CD4-positive, alpha-beta memory T cell (primary cell): ENCODE results near the gene RBM20. TPM values are rescaled to one million over a fixed set of nuclear protein-coding genes. Genes with fewer than 3 reads are reported as not detected.
A peak's percentile ranks its signal among the peaks of the same experiment; 100 is the strongest.

Source experiments
- CTCF ChIA-PET: fragments of 350-600 bp; sonication (Branson Sonifier 250); formaldehyde crosslinking; loops from one replicate; lab custom pipeline; 2021; ENCODE audit warnings: inconsistent platforms; ENCODE audit not compliant: partially characterized antibody; lab: Charles Lee
- POLR2A ChIA-PET: fragments of 350-600 bp; sonication (Branson Sonifier 250); formaldehyde crosslinking; loops from one replicate; lab custom pipeline; 2021; ENCODE audit not compliant: partially characterized antibody; lab: Charles Lee
- DNase-seq, 5 donors: peaks; one replicate each; pipeline versions ENCODE4 v3.0.0 to v3.0.0-alpha.2; 2020 to 2022; ENCODE audit warnings: mixed read lengths in 1 of 5
- H3K27ac ChIP-seq: one replicate; pipeline ENCODE4 v1.7.0; 2013; ENCODE audit warnings: low read depth, low read length
- H3K27me3 ChIP-seq: 2 replicates; pipeline ENCODE4 v1.7.0; 2013; ENCODE audit warnings: mild to moderate bottlenecking, low read length, moderate library complexity; ENCODE audit not compliant: insufficient read depth
- H3K36me3 ChIP-seq: 2 replicates; pipeline ENCODE4 v1.7.0; 2013; ENCODE audit warnings: mild to moderate bottlenecking, low read length, moderate library complexity; ENCODE audit not compliant: insufficient read depth
- H3K4me1 ChIP-seq: 2 replicates; pipeline ENCODE4 v1.7.0; 2013; ENCODE audit warnings: mild to moderate bottlenecking, low read length, moderate library complexity; ENCODE audit not compliant: insufficient read depth
- H3K4me3 ChIP-seq, 2 donors: one replicate each; pipeline ENCODE4 v1.7.0; 2013; ENCODE audit warnings: low read length in 2 of 2, mild to moderate bottlenecking in 1 of 2
- H3K9me3 ChIP-seq, 2 donors: one replicate each; pipeline ENCODE4 v1.7.0; 2013; ENCODE audit warnings: low read length in 2 of 2, control low read depth in 1 of 2; ENCODE audit not compliant: control insufficient read depth in 1 of 2
- H3K27ac Mint-ChIP-seq, 7 donors: one replicate each; pipeline ENCODE4 v1.8.0; 2020 to 2021; ENCODE audit warnings: mixed read lengths in 7 of 7, mild to moderate bottlenecking in 6 of 7, inconsistent platforms in 3 of 7, moderate library complexity in 3 of 7
- H3K27me3 Mint-ChIP-seq, 2 donors: one replicate each; pipeline ENCODE4 v1.8.0; 2020 to 2021; ENCODE audit warnings: mixed read lengths in 2 of 2
- H3K36me3 Mint-ChIP-seq, 2 donors: one replicate each; pipeline ENCODE4 v1.8.0; 2020 to 2021; ENCODE audit warnings: mixed read lengths in 2 of 2, inconsistent platforms in 1 of 2, mild to moderate bottlenecking in 1 of 2
- H3K4me1 Mint-ChIP-seq, 4 donors: one replicate each; pipeline ENCODE4 v1.8.0; 2020 to 2021; ENCODE audit warnings: mixed read lengths in 4 of 4, mild to moderate bottlenecking in 1 of 4
- H3K4me3 Mint-ChIP-seq, 8 donors: one replicate each; pipeline ENCODE4 v1.8.0; 2020 to 2021; ENCODE audit warnings: mixed read lengths in 8 of 8, mild to moderate bottlenecking in 7 of 8, moderate library complexity in 6 of 8, inconsistent platforms in 3 of 8
- H3K9me3 Mint-ChIP-seq, 8 donors: one replicate each; pipeline ENCODE4 v1.8.0; 2020 to 2021; ENCODE audit warnings: mixed read lengths in 8 of 8, mild to moderate bottlenecking in 5 of 8, inconsistent platforms in 3 of 8, moderate library complexity in 1 of 8
- intact Hi-C: fragments of 100-400 bp; cut with micrococcal nuclease; formaldehyde crosslinking; loops from one replicate; pipeline ENCODE4 v1.15.1; 2023
- polyA plus RNA-seq, 2 donors: library from polyadenylated mRNA; unstranded; fragments of 300-500 nt; fragmentation: Illumina TruSeq; gene quantifications; one replicate each; pipeline ENCODE4 v1.2.3, GENCODE V29; 2021
- total RNA-seq, 2 experiments: library from RNA; stranded (reverse); gene quantifications; one replicate each; pipeline ENCODE4 v1.2.3, GENCODE V29; 2021

The RBM20 gene
- total and polyA plus RNA-seq, 4 experiments from 2014 or later, result 0.03 TPM; not detected in 3

GRCh38 chr10:110848106-110848505 is 204.0 kb downstream of the RBM20 start:
- Mint-ChIP-seq H3K27ac (no peak overlapping the region), H3K4me1 (peaks cover 49 to 90% (median 70%) of the 10 kb centered on the region in 4 donors), H3K9me3 (peaks cover 0 to 2% (median 0%) of the 10 kb centered on the region in 8 donors), H3K4me3 (no peak overlapping the region), H3K27me3 (no peaks in the 10 kb centered on the region), H3K36me3 (no peaks in the 10 kb centered on the region)
- Histone ChIP-seq H3K4me3 (no peak overlapping the region), H3K27ac (no peak overlapping the region), H3K9me3 (no peaks in the 10 kb centered on the region), H3K27me3 (no peaks in the 10 kb centered on the region), H3K36me3 (no peaks in the 10 kb centered on the region), H3K4me1 (peaks cover 58% of the 10 kb centered on the region)
- intact Hi-C loops, result no loop called here
- CTCF ChIA-PET, result no interaction called here
- no peak for DNase-seq
- POLR2A ChIA-PET, result interaction anchor here (3.3 kb wide), 1 partner anchor 13 kb away, joined by 13 read pairs; no protein-coding TSS in a partner anchor

- no peak overlapping the region for H3K4me3 ChIP-seq
- peak overlapping the region in 4 of 7 donors; percentile 60 to 91 (median 82) for H3K27ac Mint-ChIP-seq
- no peaks in the 10 kb centered on the region for H3K9me3 ChIP-seq
- H3K9me3 Mint-ChIP-seq, result no peaks in the 10 kb centered on the region
- H3K27me3 Mint-ChIP-seq, result no peaks in the 10 kb centered on the region
- no peaks in the 10 kb centered on the region for H3K36me3 Mint-ChIP-seq
- H3K27me3 ChIP-seq, result no peaks in the 10 kb centered on the region
- peaks cover 65% of the 10 kb centered on the region for H3K4me1 ChIP-seq
- H3K27ac ChIP-seq, result no peak overlapping the region
- ChIA-PET CTCF (no interaction called here), POLR2A (interaction anchor here (0.8 to 5.9 kb wide), 8 partner anchors 9 to 47 kb away, joined by 3 to 89 read pairs (median 5); partner anchors contain the start of gene PDCD4)
- intact Hi-C loops, result loop anchor here (2.0 kb wide), 1 partner anchor 15 kb away; no protein-coding TSS in a partner anchor
- peaks cover 53 to 90% (median 73%) of the 10 kb centered on the region in 4 donors for H3K4me1 Mint-ChIP-seq
- no peaks in the 10 kb centered on the region for H3K36me3 ChIP-seq
- H3K4me3 Mint-ChIP-seq, result peak overlapping the region in 7 of 8 donors; percentile 8 to 77 (median 40)
- no peak for DNase-seq
These were observed 206.0 kb downstream of the RBM20 start for GRCh38 chr10:110850099-110850498.

GRCh38 chr10:110851020-110851612 is 207.0 kb downstream of the RBM20 start:
- H3K36me3 ChIP-seq, result no peaks in the 10 kb centered on the region
- intact Hi-C loops, result loop anchor here (2.0 kb wide), 1 partner anchor 14 kb away; no protein-coding TSS in a partner anchor
- H3K4me3 Mint-ChIP-seq, result peak overlapping the region; percentile 18 to 88 (median 74)
- H3K27me3 Mint-ChIP-seq, result no peaks in the 10 kb centered on the region
- H3K4me1 Mint-ChIP-seq, result peaks cover 59 to 90% (median 76%) of the 10 kb centered on the region in 4 donors
- peaks cover 70% of the 10 kb centered on the region for H3K4me1 ChIP-seq
- no peaks in the 10 kb centered on the region for H3K36me3 Mint-ChIP-seq
- no peaks in the 10 kb centered on the region for H3K27me3 ChIP-seq
- peak overlapping the region; percentile 22 to 92 (median 84) for H3K27ac Mint-ChIP-seq
- POLR2A ChIA-PET, result interaction anchor here (0.8 to 5.9 kb wide), 11 partner anchors 8 to 49 kb away, joined by 3 to 89 read pairs (median 4); partner anchors contain the start of gene PDCD4
- peak overlapping the region in 1 of 2 donors; percentile 11 for H3K4me3 ChIP-seq
- H3K9me3 Mint-ChIP-seq, result no peaks in the 10 kb centered on the region
- DNase-seq, result peak in 1 of 5 donors; percentile 36
- CTCF ChIA-PET, result interaction anchor here (2.0 to 2.5 kb wide), 2 partner anchors 9 to 48 kb away, joined by 6 to 7 read pairs; no protein-coding TSS in a partner anchor
- no peaks in the 10 kb centered on the region for H3K9me3 ChIP-seq
- H3K27ac ChIP-seq, result no peak overlapping the region

GRCh38 chr10:110852255-110852896 is 208.2 kb downstream of the RBM20 start:
- CTCF ChIA-PET, result interaction anchor here (0.6 to 2.5 kb wide), 10 partner anchors 8 to 294 kb away, joined by 3 to 7 read pairs (median 3); partner anchors contain the start of gene PDCD4

GRCh38 chr10:110852947-110853346 is 208.8 kb downstream of the RBM20 start:
- intact Hi-C loops, result no loop called here
- POLR2A ChIA-PET, result interaction anchor here (1.0 to 5.9 kb wide), 13 partner anchors 8 to 50 kb away, joined by 3 to 89 read pairs (median 6); partner anchors contain the start of gene PDCD4

More at GRCh38 chr10:110852255-110852896, 208.2 kb downstream of the RBM20 start:
- Histone ChIP-seq H3K4me3 (no peak overlapping the region), H3K36me3 (no peaks in the 10 kb centered on the region), H3K4me1 (peaks cover 74% of the 10 kb centered on the region), H3K27ac (no peak overlapping the region), H3K27me3 (no peaks in the 10 kb centered on the region), H3K9me3 (no peaks in the 10 kb centered on the region)
- H3K9me3 Mint-ChIP-seq, result no peaks in the 10 kb centered on the region
- peaks cover 61 to 82% (median 72%) of the 10 kb centered on the region in 4 donors for H3K4me1 Mint-ChIP-seq
- H3K27ac Mint-ChIP-seq, result peak overlapping the region; percentile 79 to 89 (median 86)
- H3K36me3 Mint-ChIP-seq, result peaks cover 0 to 2% of the 10 kb centered on the region in 2 donors
- peak overlapping the region in 7 of 8 donors; percentile 23 to 86 (median 78) for H3K4me3 Mint-ChIP-seq
- no peaks in the 10 kb centered on the region for H3K27me3 Mint-ChIP-seq
- POLR2A ChIA-PET, result interaction anchor here (1.0 to 5.9 kb wide), 14 partner anchors 9 to 49 kb away, joined by 3 to 89 read pairs (median 6); partner anchors contain the start of gene PDCD4
- intact Hi-C loops, result no loop called here
- DNase-seq, result no peak

GRCh38 chr10:110853921-110854605 is 209.9 kb downstream of the RBM20 start:
- no peak overlapping the region for H3K27ac ChIP-seq
- peak overlapping the region in 7 of 8 donors; percentile 0 to 86 (median 51) for H3K4me3 Mint-ChIP-seq

More at GRCh38 chr10:110852947-110853346, 208.8 kb downstream of the RBM20 start:
- CTCF ChIA-PET, result interaction anchor here (0.7 to 2.5 kb wide), 11 partner anchors 8 to 67 kb away, joined by 3 to 7 read pairs (median 3); partner anchors contain the start of gene PDCD4
- Mint-ChIP-seq H3K36me3 (peaks cover 0 to 2% of the 10 kb centered on the region in 2 donors), H3K9me3 (no peaks in the 10 kb centered on the region), H3K27me3 (no peaks in the 10 kb centered on the region), H3K27ac (peak overlapping the region; percentile 79 to 89 (median 86)), H3K4me1 (peaks cover 66 to 84% (median 77%) of the 10 kb centered on the region in 4 donors), H3K4me3 (peak overlapping the region in 7 of 8 donors; percentile 23 to 86 (median 78))
- Histone ChIP-seq H3K9me3 (no peaks in the 10 kb centered on the region), H3K4me3 (no peak overlapping the region), H3K4me1 (peaks cover 79% of the 10 kb centered on the region), H3K36me3 (no peaks in the 10 kb centered on the region), H3K27me3 (no peaks in the 10 kb centered on the region), H3K27ac (no peak overlapping the region)
- DNase-seq, result no peak

More at GRCh38 chr10:110853921-110854605, 209.9 kb downstream of the RBM20 start:
- ChIA-PET POLR2A (interaction anchor here (0.6 to 5.9 kb wide), 8 partner anchors 8 to 646 kb away, joined by 3 to 89 read pairs (median 10); partner anchors contain the start of gene PDCD4), CTCF (interaction anchor here (0.8 to 1.4 kb wide), 6 partner anchors 10 to 50 kb away, joined by 3 to 6 read pairs (median 3); no protein-coding TSS in a partner anchor)
- Histone ChIP-seq H3K36me3 (no peaks in the 10 kb centered on the region), H3K4me3 (no peak overlapping the region), H3K4me1 (peaks cover 91% of the 10 kb centered on the region), H3K9me3 (no peaks in the 10 kb centered on the region), H3K27me3 (no peaks in the 10 kb centered on the region)
- H3K27me3 Mint-ChIP-seq, result no peaks in the 10 kb centered on the region
- H3K4me1 Mint-ChIP-seq, result peaks cover 71 to 90% (median 80%) of the 10 kb centered on the region in 4 donors
- H3K9me3 Mint-ChIP-seq, result no peaks in the 10 kb centered on the region
- H3K36me3 Mint-ChIP-seq, result peaks cover 0 to 2% of the 10 kb centered on the region in 2 donors
- peak overlapping the region; percentile 68 to 90 (median 84) for H3K27ac Mint-ChIP-seq
- no peak for DNase-seq
- intact Hi-C loops, result no loop called here
